Effector memory CD4-positive, alpha-beta T cell (primary cell): ENCODE data around the gene LGALS9.

Experiments
- DNase-seq, 3 donors: peaks; one replicate each; pipeline ENCODE4 v3.0.0-alpha.2; 2020
- H3K27ac ChIP-seq: 2 replicates; pipeline ENCODE4 v1.7.0; 2013; ENCODE audit warnings: mild to moderate bottlenecking, low read length, moderate library complexity; ENCODE audit not compliant: insufficient read depth, poor library complexity, severe bottlenecking
- H3K27me3 ChIP-seq: replicated peaks from 2 replicates; pipeline ENCODE4 v1.7.0; 2013; ENCODE audit warnings: mild to moderate bottlenecking, low read length; ENCODE audit not compliant: insufficient read depth, control insufficient read depth, poor library complexity, severe bottlenecking
- H3K36me3 ChIP-seq: 2 replicates; pipeline ENCODE4 v1.7.0; 2013; ENCODE audit warnings: mild to moderate bottlenecking, low read length, moderate library complexity; ENCODE audit not compliant: control insufficient read depth, insufficient read depth
- H3K4me1 ChIP-seq: 2 replicates; pipeline ENCODE4 v1.7.0; 2013; ENCODE audit warnings: low read length, mild to moderate bottlenecking; ENCODE audit not compliant: control insufficient read depth, insufficient read depth, poor library complexity, severe bottlenecking
- H3K4me3 ChIP-seq: 2 replicates; pipeline ENCODE4 v1.7.0; 2013; ENCODE audit warnings: low read length, low read depth, mild to moderate bottlenecking; ENCODE audit not compliant: insufficient read depth, poor library complexity, severe bottlenecking
- H3K9me3 ChIP-seq: 2 replicates; pipeline ENCODE4 v1.7.0; 2013; ENCODE audit warnings: mild to moderate bottlenecking, low read length, moderate library complexity; ENCODE audit not compliant: control insufficient read depth

Gene LGALS9

GRCh38 chr17:27613433-27613832, 17.6 kb upstream of the LGALS9 start:
- H3K36me3 ChIP-seq, result no peaks in the 10 kb centered on the region

DNA sequence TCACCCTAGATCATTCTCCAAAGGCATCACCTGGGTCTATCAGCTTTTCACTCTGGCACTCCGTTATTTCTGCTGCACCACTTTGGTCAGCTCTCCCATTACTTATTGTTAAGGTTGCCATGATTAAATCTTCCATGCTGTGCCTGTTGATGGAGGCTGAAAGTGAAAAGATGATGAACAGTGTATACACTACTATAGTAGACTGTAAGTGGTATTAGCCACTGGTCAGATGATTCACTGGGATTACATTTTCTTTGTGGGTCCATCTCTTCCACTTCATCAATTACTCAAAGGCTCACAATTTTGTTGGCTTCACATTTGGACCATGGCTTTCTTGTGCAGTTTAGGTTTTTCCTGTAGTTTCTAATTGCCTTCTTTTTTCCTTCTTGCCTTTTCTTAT, 15.9 kb upstream of the LGALS9 start:
- DNase-seq, result no peak
- H3K27ac ChIP-seq, result no peak overlapping the region
- H3K36me3 ChIP-seq, result no peaks in the 10 kb centered on the region
- peaks cover 6% of the 10 kb centered on the region for H3K4me1 ChIP-seq
- H3K9me3 ChIP-seq, result no peaks in the 10 kb centered on the region
- no peaks in the 10 kb centered on the region for H3K27me3 ChIP-seq
- H3K4me3 ChIP-seq, result no peak overlapping the region

More at GRCh38 chr17:27613433-27613832, 17.6 kb upstream of the LGALS9 start:
- H3K4me1 ChIP-seq, result peaks cover 6% of the 10 kb centered on the region
- no peak overlapping the region for H3K27ac ChIP-seq
- no peaks in the 10 kb centered on the region for H3K27me3 ChIP-seq
- H3K4me3 ChIP-seq, result no peak overlapping the region
- no peaks in the 10 kb centered on the region for H3K9me3 ChIP-seq
- DNase-seq, result no peak

DNA sequence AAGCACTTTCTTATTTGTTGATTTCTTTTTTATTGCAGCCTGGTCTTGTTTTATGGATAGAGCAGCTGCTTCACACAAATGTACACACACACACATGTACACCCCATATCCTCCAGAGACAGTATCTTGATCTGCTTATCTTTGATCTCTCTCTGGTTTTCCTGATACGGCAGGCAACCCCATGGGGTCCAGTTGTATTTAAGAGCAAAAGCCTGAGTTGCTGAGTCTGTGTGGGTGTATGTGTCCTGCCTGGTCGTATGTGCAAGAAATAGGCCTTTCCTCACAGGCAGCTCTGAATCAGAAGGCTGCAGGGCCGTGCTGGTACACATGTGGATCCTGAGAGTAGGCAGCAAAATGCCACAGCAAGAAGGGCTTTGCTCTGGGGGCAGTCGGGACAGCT, 14.6 kb upstream of the LGALS9 start:
- peaks cover 9% of the 10 kb centered on the region for H3K36me3 ChIP-seq
- H3K4me3 ChIP-seq, result no peak overlapping the region
- peaks cover 6% of the 10 kb centered on the region for H3K4me1 ChIP-seq
- no peaks in the 10 kb centered on the region for H3K27me3 ChIP-seq
- H3K9me3 ChIP-seq, result no peaks in the 10 kb centered on the region
- H3K27ac ChIP-seq, result no peak overlapping the region
- no peak for DNase-seq

DNA sequence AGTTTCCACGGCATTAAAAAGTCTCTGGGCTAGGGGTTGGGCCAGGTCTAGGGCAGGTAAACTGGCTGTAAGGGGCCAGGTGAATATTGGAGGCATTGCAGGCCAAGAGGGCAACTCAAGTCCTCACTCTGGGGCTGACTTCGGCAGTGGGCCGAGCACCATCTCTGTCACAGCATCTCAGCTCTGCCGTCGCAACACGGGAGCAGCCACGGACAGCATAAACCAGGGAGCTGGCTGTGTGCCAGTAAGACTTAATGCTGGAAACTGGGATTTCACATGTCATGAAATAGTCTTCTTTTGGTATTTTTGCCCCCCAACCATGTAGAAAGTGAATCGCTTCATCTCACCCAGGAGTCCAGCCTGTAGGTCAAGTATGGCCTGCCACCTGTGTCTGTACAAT, 12.6 kb upstream of the LGALS9 start:
- peaks cover 10% of the 10 kb centered on the region for H3K36me3 ChIP-seq

GRCh38 chr17:27620721-27621120, 10.3 kb upstream of the LGALS9 start:
- Histone ChIP-seq H3K27ac (no peak overlapping the region), H3K9me3 (no peaks in the 10 kb centered on the region), H3K36me3 (peaks cover 10% of the 10 kb centered on the region), H3K4me1 (peaks cover 6% of the 10 kb centered on the region), H3K27me3 (no peaks in the 10 kb centered on the region), H3K4me3 (no peak overlapping the region)
- no peak for DNase-seq

More for the DNA sequence above, 12.6 kb upstream of the LGALS9 start:
- Histone ChIP-seq H3K9me3 (no peaks in the 10 kb centered on the region), H3K4me1 (peaks cover 6% of the 10 kb centered on the region), H3K27me3 (no peaks in the 10 kb centered on the region), H3K27ac (no peak overlapping the region), H3K4me3 (no peak overlapping the region)
- no peak for DNase-seq

DNA sequence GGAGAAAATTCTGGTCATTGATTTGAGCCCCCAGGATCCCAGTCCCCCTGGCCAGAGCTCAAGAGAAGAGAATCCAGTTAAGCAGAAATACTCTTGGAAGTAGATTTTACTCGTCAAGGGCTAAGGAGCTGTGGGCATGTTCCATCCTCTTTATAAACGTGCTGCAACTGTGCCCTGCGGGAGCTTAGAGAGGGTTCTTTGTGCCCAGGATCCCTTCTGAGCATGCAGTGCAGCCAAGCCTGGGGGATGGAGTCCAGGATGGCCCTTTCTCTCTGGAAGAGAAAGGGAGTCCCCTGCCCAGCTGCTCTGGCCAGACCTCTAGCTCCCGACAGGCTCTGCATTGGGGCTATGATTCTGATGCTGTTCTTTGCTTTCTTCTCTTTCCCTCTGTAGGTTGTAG, 9.5 kb upstream of the LGALS9 start:
- Histone ChIP-seq H3K36me3 (peaks cover 10% of the 10 kb centered on the region), H3K4me3 (no peak overlapping the region), H3K4me1 (peaks cover 4% of the 10 kb centered on the region), H3K9me3 (no peaks in the 10 kb centered on the region), H3K27ac (no peak overlapping the region), H3K27me3 (no peaks in the 10 kb centered on the region)
- no peak for DNase-seq

DNA sequence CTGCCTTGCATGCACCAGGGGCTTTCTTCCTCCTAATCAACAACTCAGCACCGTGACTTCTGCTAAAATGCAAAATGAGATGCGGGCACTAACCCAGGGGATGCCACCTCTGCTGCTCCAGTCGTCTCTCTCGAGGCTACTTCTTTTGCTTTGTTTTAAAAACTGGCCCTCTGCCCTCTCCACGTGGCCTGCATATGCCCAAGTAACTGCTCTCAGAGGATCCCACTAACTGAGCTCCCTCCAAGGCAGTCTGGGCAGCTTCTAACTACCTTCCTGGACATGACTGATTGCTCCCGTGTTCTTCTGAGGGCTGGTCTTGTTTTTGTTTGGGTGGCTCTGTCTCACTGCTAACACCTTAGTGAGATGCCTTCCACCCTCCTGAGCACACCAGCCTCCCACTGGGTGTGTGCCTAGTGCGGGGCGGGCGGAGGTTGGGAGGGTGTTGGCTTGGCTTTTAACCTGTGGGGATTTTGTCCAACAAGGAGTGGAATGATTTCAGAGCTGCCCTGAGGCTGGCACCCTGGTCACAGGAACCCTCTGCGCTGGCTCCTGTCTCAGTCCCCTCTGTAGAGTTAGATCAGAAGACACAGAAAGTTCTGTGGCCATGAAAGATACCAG, 8.9 kb upstream of the LGALS9 start:
- H3K36me3 ChIP-seq, result peaks cover 10% of the 10 kb centered on the region

GRCh38 chr17:27622986-27623385, 8.0 kb upstream of the LGALS9 start:
- Histone ChIP-seq H3K27ac (no peak overlapping the region), H3K4me3 (no peak overlapping the region), H3K36me3 (peaks cover 10% of the 10 kb centered on the region), H3K4me1 (no peaks in the 10 kb centered on the region), H3K27me3 (no peaks in the 10 kb centered on the region), H3K9me3 (no peaks in the 10 kb centered on the region)
- no peak for DNase-seq

More for the DNA sequence above, 8.9 kb upstream of the LGALS9 start:
- Histone ChIP-seq H3K4me3 (no peak overlapping the region), H3K4me1 (no peaks in the 10 kb centered on the region), H3K9me3 (no peaks in the 10 kb centered on the region), H3K27me3 (no peaks in the 10 kb centered on the region), H3K27ac (no peak overlapping the region)
- DNase-seq, result no peak

DNA sequence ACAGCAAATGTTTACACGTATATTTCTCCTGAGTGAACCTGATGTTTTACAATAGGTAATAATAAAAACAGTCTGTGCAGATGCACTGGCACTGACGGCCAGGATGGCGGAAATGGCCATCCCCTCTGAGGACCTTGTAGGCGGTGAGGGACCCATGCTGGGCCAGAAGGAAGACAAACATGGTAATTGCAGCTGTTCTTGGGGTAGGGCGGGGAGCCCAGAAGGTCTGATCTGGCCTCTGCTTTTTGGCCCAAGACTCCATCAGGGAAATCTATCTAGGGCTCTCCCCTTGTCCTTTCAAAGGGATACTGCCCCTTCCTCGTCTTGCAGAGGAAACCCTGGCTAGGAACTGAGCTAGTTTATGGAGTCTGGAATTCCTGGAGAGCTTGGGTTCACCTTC, 7.4 kb upstream of the LGALS9 start:
- no peak overlapping the region for H3K4me3 ChIP-seq
- no peaks in the 10 kb centered on the region for H3K9me3 ChIP-seq
- no peak for DNase-seq
- H3K36me3 ChIP-seq, result peaks cover 10% of the 10 kb centered on the region
- no peak overlapping the region for H3K27ac ChIP-seq
- H3K4me1 ChIP-seq, result no peaks in the 10 kb centered on the region
- no peaks in the 10 kb centered on the region for H3K27me3 ChIP-seq

GRCh38 chr17:27624539-27624938, 6.4 kb upstream of the LGALS9 start:
- Histone ChIP-seq H3K4me1 (no peaks in the 10 kb centered on the region), H3K9me3 (no peaks in the 10 kb centered on the region), H3K27ac (no peak overlapping the region), H3K36me3 (peaks cover 10% of the 10 kb centered on the region), H3K27me3 (no peaks in the 10 kb centered on the region), H3K4me3 (no peak overlapping the region)
- DNase-seq, result no peak
